ENCODE measurements around the gene TMEM233. TPM values are rescaled to one million over a fixed set of nuclear protein-coding genes. Genes with fewer than 3 reads are reported as not detected.

Gene TMEM233
- total RNA-seq, result 1 to 10 TPM in 1 of 6 donors, under 1 TPM in 3, not detected in 2; 0.11 to 1.1 (median 0.44) TPM

DNA sequence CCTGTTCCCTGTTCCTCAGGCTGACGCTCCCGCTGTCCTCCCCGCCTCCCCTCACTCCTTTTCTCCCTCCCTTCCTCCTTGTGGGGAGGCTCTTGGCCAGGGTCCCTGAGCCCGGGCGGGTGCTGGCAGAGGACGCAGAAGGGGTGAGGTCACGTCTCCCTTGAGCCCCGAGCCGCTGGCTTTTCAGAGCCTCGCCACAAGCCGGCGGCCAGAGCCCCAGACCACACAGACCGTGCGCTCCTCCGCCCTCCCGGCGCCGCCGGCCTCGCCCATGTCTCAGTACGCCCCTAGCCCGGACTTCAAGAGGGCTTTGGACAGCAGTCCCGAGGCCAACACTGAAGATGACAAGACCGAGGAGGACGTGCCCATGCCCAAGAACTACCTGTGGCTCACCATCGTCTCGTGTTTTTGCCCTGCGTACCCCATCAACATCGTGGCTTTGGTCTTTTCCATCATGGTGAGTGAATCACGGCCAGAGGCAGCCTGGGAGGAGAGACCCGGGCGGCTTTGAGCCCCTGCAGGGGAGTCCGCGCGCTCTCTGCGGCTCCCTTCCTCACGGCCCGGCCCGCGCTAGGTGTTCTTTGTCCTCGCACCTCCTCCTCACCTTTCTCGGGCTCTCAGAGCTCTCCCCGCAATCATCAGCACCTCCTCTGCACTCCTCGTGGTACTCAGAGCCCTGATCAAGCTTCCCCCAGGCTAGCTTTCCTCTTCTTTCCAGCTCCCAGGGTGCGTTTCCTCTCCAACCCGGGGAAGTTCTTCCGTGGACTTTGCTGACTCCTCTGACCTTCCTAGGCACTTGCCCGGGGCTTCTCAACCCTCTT lies at the start of gene TMEM233:
Gene TMEM233, plus strand, starts transcription at position 197 of the 821 bp plus-strand sequence. Its CDS starts 75 bp downstream, at position 272.
- Histone ChIP-seq H3K27me3 (peaks cover 0 to 16% (median 2%) of the 10 kb centered on the region in 4 donors), H3K27ac (peak within 1 kb of the TSS in 3 of 4 donors; percentile 1 to 35 (median 23)), H3K36me3 (no peaks in the 10 kb centered on the region), H3K9me3 (no peaks in the 10 kb centered on the region), H3K4me3 (peak within 1 kb of the TSS; percentile 31 to 52 (median 48)), H3K4me1 (peaks cover 0 to 29% (median 12%) of the 10 kb centered on the region in 4 donors)
- 2 to 3% methylated on average over 48 of the region's 48 CpGs for WGBS, 2 donors
- ATAC-seq (ENCODE audit: low FRiP score in 2 of 2) (peak; percentile 60 to 89), DNase-seq (peak in 1 of 2 donors; percentile 84)
- TF ChIP-seq EP300 (IDR thresholded peaks at IDR 0.05), result no peak
- no peak for TF ChIP-seq POLR2AphosphoS5 (IDR thresholded peaks at IDR 0.05)
- TF ChIP-seq POLR2A (IDR thresholded peaks at IDR 0.05), result no peak
- TF ChIP-seq, protein P1, sequence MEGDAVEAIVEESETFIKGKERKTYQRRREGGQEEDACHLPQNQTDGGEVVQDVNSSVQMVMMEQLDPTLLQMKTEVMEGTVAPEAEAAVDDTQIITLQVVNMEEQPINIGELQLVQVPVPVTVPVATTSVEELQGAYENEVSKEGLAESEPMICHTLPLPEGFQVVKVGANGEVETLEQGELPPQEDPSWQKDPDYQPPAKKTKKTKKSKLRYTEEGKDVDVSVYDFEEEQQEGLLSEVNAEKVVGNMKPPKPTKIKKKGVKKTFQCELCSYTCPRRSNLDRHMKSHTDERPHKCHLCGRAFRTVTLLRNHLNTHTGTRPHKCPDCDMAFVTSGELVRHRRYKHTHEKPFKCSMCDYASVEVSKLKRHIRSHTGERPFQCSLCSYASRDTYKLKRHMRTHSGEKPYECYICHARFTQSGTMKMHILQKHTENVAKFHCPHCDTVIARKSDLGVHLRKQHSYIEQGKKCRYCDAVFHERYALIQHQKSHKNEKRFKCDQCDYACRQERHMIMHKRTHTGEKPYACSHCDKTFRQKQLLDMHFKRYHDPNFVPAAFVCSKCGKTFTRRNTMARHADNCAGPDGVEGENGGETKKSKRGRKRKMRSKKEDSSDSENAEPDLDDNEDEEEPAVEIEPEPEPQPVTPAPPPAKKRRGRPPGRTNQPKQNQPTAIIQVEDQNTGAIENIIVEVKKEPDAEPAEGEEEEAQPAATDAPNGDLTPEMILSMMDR (IDR thresholded peaks at IDR 0.05), result no peak

DNA sequence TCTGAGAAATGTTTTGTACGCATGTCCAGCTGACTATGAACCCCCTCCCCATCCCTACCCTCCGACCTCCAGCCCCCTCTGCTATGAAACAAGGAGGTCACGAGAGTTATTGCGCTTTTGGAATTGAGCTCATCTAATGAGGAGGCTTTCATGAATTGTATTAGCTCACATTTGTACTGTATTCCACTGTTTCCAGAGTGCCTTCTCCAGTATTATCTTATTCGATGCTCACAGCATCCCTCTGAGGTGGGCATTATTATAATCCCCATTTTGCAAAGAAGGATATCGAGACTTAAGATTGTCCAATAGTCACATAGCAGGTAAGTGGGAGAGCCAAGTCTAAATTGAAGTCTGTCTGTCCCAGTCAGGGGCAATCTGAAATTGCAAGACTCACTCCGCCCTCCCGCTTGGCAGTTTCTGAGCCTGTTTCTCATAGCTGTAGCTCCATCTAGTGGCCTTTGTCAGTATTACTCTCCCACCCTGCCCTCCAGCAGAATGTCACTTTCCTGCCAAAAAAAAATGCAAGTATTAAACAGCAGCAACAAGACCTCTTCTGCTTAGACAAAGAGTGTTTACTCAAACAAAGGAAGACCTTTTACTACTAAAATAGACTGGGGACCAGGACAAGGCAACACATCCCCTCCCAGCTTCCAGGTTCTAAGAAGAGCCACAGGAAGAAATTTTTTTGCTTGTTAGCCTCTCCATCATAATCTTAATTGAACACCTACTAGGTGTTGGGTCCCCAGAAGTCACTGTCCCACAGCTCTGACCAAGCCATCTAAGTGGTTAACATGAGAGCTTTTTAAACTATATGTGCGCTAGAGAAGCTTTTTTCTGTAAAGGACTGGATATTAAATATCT lies 48.6 kb upstream of the TMEM233 start:
- peak; percentile 20 to 83 for ATAC-seq (ENCODE audit: low FRiP score in 2 of 2)
- H3K36me3 ChIP-seq, result no peaks in the 10 kb centered on the region

DNA sequence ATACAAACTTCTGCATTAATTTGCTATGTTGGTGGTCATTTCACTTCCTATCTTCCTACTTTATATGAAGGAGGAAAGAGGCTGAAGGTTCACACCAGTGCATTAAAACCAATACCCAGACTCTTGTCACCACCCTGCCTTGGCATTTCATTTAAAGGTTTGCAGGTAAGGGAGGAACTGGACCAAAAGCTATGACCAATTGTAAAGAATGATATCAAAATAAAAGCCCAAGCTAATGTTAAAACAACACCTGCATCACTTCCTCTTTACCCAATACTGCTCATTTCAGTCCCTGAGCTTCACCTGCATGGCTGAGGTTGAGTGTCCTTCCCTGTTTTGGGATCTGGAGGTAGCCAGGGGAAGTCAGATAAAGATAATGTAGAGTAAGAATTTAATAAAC lies 47.2 kb upstream of the TMEM233 start:
- no peaks in the 10 kb centered on the region for H3K4me1 ChIP-seq

More for the DNA sequence above, 48.6 kb upstream of the TMEM233 start:
- peak in 1 of 2 donors; percentile 38 for DNase-seq
- H3K27me3 ChIP-seq, result no peaks in the 10 kb centered on the region
- no peak overlapping the region for H3K27ac ChIP-seq
- WGBS, 2 donors, result 54 to 57% methylated on average over 9 of the region's 9 CpGs
- TF ChIP-seq, protein P1 (IDR thresholded peaks at IDR 0.05), result peak; percentile 63 to 87 (median 82)
- no peak for TF ChIP-seq POLR2A (IDR thresholded peaks at IDR 0.05)
- no peak for TF ChIP-seq EP300 (IDR thresholded peaks at IDR 0.05)
- no peaks in the 10 kb centered on the region for H3K9me3 ChIP-seq
- no peaks in the 10 kb centered on the region for H3K4me1 ChIP-seq
- no peak overlapping the region for H3K4me3 ChIP-seq

DNA sequence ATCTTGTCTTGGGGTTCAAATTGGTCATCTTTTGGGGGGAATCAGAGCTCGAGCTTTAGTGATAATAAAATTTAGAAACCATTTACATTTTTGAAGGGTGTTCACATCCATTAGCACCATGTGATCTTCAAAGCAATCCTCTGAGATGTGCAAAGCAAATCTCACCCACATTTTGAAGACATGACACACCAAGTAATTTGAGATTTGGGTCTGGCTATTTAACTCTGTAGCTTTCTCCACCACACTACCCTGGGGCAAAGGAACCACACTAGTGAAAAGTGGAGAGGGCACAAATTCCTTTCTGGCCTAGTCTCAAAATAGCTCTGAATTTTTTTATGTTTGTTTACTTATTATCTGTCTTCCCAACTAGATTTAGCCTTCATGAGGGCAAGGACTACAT lies 46.6 kb upstream of the TMEM233 start:
- Histone ChIP-seq H3K36me3 (no peaks in the 10 kb centered on the region), H3K27ac (no peak overlapping the region), H3K4me3 (no peak overlapping the region), H3K9me3 (no peaks in the 10 kb centered on the region), H3K27me3 (no peaks in the 10 kb centered on the region), H3K4me1 (no peaks in the 10 kb centered on the region)
- WGBS, 2 donors, result 53 to 62% methylated on average over 1 of the region's 1 CpG
- TF ChIP-seq POLR2AphosphoS5 (IDR thresholded peaks at IDR 0.05) (no peak), POLR2A (IDR thresholded peaks at IDR 0.05) (no peak), EP300 (IDR thresholded peaks at IDR 0.05) (no peak)
- TF ChIP-seq, protein P1 (IDR thresholded peaks at IDR 0.05), result no peak
- DNase-seq, result no peak
- no peak for ATAC-seq (ENCODE audit: low FRiP score in 2 of 2)

More for the DNA sequence above, 47.2 kb upstream of the TMEM233 start:
- DNase-seq (no peak), ATAC-seq (ENCODE audit: low FRiP score in 2 of 2) (no peak)
- Histone ChIP-seq H3K4me3 (no peak overlapping the region), H3K36me3 (no peaks in the 10 kb centered on the region), H3K27me3 (no peaks in the 10 kb centered on the region), H3K9me3 (no peaks in the 10 kb centered on the region), H3K27ac (no peak overlapping the region)
- TF ChIP-seq, protein P1 (IDR thresholded peaks at IDR 0.05), result no peak
- TF ChIP-seq POLR2AphosphoS5 (IDR thresholded peaks at IDR 0.05) (no peak), EP300 (IDR thresholded peaks at IDR 0.05) (no peak), POLR2A (IDR thresholded peaks at IDR 0.05) (no peak)

All from upper lobe of left lung (tissue), 6 donors.